Tibial nerve (tissue), 3 donors: ENCODE data around the gene SPATA20.

Source experiments
- CTCF ChIP-seq, 5 experiments: fragments of 200-600 bp in 3 of 5; fragments of 450-650 bp in 2 of 5; sonication (generic) in 3 of 5; IDR thresholded peaks; one replicate each; pipeline ENCODE4 v1.5.1; 2016 to 2019; ENCODE audit warnings: antibody characterized with exemption in 5 of 5, mild to moderate bottlenecking in 3 of 5, moderate library complexity in 2 of 5
- POLR2A ChIP-seq, 2 donors: fragments of 450-650 bp; IDR thresholded peaks; one replicate each; pipeline ENCODE4 v1.6.1; 2017; ENCODE audit warnings: antibody characterized with exemption in 2 of 2, mild to moderate bottlenecking in 2 of 2, moderate library complexity in 2 of 2

- no peak for TF ChIP-seq CTCF (IDR thresholded peaks at IDR 0.05)
- TF ChIP-seq POLR2A (IDR thresholded peaks at IDR 0.05) = no peak
These were observed 23.8 kb upstream of the SPATA20 start for GRCh38 chr17:50523208-50523607.
